Stimulated activated CD8-positive, alpha-beta memory T cell treated with anti-CD3 and anti-CD28 coated beads, Interleukin-15, amount 100 ng/mL, for 1 hour (primary cell): ENCODE results near the gene PALD1.
"Not testable (repeated sequence)": the region's sequence is repeated elsewhere in the genome, so short reads cannot be mapped to it uniquely, and the experiment has no call there.

ENCODE experiments used
- DNase-seq: peaks from one replicate; pipeline ENCODE4 v3.0.0-alpha.2; 2020; ENCODE audit warnings: low read depth

PALD1 gene

DNA sequence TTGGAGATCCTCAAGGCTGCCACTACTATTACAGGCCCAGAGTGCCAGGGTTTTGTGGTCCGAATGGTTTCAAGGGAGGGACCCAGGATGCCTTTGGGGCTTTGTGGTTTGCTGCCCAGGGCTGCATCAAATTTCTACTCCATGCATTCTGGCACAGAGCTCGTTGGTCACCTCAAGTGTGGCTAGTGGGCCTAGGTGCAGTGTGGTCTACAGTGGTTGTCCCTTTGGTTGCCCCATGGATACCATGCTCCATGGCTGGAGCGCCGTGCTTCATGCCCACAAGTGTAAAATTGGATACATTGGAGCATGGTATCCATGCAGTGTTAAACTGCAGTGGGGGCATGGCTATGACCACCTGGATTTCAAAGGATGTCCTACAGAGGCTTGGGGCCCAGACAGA is 129.4 kb downstream of the PALD1 start:
- DNase-seq: no peak

DNA sequence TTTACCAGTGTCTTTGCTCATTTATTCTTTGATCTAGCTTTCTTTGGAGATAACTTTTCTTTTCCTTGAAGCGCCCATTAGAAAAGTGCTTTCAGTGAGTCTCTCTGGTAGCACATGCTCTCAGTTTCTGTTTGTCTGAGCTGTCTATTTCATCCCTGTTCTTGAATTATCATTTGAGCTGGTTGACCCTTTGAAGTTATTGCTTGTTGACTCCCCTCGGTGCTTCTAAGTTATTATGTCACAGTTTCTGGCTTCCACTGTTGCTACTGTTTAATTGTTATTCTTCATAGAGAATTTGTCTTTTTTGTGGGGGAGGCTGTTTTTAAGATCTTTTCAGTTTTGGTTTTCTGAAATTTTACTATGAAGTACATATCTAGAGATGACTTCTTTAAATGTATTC is 135.4 kb downstream of the PALD1 start:
- no peak for DNase-seq

DNA sequence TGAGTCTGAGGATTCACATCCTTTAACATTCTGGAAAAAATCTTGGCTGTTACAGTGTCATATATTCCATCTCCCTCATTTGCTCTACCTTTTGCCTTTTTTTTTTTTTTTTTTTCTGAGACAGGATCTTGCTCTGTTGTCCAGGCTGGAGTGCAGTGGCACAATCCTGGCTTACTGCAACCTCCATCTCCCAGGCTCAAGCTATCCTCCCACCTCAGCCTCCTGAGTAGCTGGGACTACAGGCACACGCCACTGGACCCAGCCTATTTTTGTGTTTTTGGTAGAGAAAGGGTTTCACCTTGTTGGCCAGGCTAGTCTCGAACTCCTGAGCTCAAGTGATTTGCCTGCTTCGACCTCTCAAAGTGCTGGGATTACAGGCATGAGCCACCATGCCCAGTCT is 135.8 kb downstream of the PALD1 start:
- DNase-seq: not testable (repeated sequence)

DNA sequence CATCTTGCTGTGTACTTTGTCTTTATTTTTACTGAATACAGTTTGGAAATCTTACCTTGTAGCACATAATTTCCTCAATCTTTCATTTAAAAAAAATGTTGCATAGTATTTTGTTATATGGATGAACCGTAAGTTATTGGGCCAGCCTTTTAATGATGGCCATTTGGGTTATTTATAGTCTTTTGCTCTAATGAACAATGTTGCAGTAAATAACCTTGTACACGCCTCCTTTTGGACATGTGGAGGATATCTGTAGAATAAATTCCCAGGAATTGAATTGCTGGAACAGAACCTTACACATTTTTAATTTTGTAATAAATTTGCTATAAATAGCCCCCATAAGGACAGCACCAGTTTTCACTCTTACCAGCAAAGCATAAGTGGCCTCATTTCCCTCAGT is 136.6 kb downstream of the PALD1 start:
- no peak for DNase-seq

DNA sequence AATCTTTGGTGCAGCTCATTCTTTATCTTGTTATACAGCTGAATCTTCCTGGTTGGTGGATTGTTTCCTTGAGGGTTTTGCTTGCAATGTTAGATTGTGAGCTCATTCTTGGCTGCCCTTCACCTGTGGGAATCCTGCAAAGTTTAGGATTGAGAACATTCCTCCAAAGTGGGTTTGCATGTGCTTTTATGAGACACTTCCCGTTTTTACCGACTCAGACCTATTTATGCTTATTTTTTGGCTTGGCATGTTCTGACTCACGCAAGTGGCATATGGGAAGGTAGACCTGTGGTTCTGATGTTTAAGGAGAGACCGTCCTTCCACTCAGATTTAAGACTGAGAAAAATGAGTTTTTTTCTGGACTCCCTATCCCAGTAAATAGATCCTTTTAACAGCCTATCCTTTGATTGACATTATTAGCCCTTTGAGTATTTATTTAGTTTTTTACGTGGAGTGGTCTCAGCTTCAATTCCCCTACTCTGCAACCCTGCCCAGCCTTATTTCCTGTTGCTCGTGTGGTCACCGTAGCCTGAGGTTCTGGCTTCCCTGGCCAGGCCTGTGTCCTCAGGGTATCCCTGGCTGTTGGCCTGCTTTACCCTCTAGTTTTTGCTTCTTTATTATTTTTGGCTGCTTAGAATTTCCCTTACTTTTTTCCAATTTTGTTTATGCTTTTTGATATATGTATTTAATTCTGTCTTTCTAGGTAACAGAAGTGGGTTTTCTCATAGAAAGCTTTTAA is 137.4 kb downstream of the PALD1 start:
- no peak for DNase-seq

DNA sequence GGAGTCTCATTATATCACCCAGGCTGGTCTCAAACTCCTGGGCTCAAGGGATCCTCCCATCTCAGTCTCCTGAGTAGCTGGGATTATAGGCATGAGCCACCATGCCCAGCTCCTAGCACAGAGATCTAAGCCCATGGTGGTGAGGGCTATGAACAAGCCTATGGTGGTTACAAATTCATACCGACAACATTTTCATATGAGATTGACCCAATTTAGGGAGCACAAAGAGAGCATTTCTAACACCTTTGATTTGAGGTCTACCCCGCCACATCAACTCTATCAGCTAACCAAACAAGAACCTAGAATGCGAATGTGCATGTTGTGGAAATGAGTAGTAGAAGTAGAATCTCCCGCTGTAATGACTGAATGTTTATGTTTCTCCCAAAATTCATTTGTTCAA is 138.2 kb downstream of the PALD1 start:
- no peak for DNase-seq
